Gastroesophageal sphincter (tissue), 3 donors: ENCODE data around the gene MIPEP.

Experiments
- EP300 ChIP-seq: sonication (generic); formaldehyde crosslinking; IDR thresholded peaks from one replicate; pipeline ENCODE4 v1.6.1; 2017; ENCODE audit warnings: antibody characterized with exemption, mild to moderate bottlenecking
- POLR2A ChIP-seq, 2 donors: fragments of 450-650 bp; IDR thresholded peaks; one replicate each; pipeline ENCODE4 v1.6.1; 2017; ENCODE audit warnings: antibody characterized with exemption in 2 of 2, mild to moderate bottlenecking in 2 of 2, moderate library complexity in 1 of 2
- POLR2AphosphoS5 ChIP-seq: sonication (generic); formaldehyde crosslinking; IDR thresholded peaks from one replicate; pipeline ENCODE4 v1.6.1; 2017; ENCODE audit warnings: antibody characterized with exemption
- TF ChIP-seq, protein P1 (sequence below), 4 experiments: fragments of 200-600 bp in 2 of 4; fragments of 450-650 bp in 2 of 4; sonication (generic) in 1 of 4; IDR thresholded peaks; one replicate each; pipeline ENCODE4 v1.5.1; 2017 to 2019; ENCODE audit warnings: antibody characterized with exemption in 4 of 4, mild to moderate bottlenecking in 2 of 4, moderate library complexity in 2 of 4

DNA sequence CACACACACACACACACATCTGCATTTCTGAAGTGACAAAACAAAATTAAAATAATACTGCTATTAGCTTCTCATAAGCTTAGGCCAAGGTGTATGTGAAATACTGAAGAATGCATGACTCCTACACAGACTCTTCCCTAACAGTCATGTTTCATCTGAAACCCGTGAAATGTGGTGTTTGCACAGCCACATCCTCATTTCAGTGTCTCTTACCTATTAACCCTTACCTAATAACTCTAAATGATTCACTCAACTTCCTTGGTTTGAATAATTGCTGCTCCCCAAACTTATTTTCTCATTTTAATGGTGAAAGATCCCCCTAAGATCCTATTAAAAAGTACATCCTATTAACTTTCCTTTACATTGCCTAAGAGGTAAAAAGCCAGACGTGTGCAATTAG lies 117.6 kb downstream of the MIPEP start:
- TF ChIP-seq, protein P1, sequence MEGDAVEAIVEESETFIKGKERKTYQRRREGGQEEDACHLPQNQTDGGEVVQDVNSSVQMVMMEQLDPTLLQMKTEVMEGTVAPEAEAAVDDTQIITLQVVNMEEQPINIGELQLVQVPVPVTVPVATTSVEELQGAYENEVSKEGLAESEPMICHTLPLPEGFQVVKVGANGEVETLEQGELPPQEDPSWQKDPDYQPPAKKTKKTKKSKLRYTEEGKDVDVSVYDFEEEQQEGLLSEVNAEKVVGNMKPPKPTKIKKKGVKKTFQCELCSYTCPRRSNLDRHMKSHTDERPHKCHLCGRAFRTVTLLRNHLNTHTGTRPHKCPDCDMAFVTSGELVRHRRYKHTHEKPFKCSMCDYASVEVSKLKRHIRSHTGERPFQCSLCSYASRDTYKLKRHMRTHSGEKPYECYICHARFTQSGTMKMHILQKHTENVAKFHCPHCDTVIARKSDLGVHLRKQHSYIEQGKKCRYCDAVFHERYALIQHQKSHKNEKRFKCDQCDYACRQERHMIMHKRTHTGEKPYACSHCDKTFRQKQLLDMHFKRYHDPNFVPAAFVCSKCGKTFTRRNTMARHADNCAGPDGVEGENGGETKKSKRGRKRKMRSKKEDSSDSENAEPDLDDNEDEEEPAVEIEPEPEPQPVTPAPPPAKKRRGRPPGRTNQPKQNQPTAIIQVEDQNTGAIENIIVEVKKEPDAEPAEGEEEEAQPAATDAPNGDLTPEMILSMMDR (IDR thresholded peaks at IDR 0.05), result no peak
- TF ChIP-seq EP300 (no peak), POLR2AphosphoS5 (no peak), POLR2A (IDR thresholded peaks at IDR 0.05) (no peak)
